ENCODE measurements around the gene AJM1.

The AJM1 gene

GRCh38 chr9:136806631-136807201, 35.6 kb upstream of the AJM1 start:
- peak overlapping the region in 1 of 2 experiments; percentile 97 for H3K4ac ChIP-seq (ENCODE audit: low read depth in 1 of 2, low read length in 2 of 2)
- H4K91ac ChIP-seq (ENCODE audit: low read length) = peak overlapping the region; percentile 93
- no peak overlapping the region for H3K27ac ChIP-seq (ENCODE audit: low read length, poor library complexity, severe bottlenecking)
- no peaks in the 10 kb centered on the region for H3K9me3 ChIP-seq (ENCODE audit: control insufficient read depth, low read length)
- no peak overlapping the region for H2AK5ac ChIP-seq (ENCODE audit: low read length, severe bottlenecking)
- 89% methylated on average over 25 of the region's 25 CpGs for WGBS
- no peak for DNase-seq
- H3K79me1 ChIP-seq (replicated peaks; ENCODE audit: low read length, poor library complexity, severe bottlenecking) = peaks cover 10% of the 10 kb centered on the region
- H3K18ac ChIP-seq (ENCODE audit: low read depth in 1 of 2, low read length in 2 of 2) = peak overlapping the region in 1 of 2 experiments; percentile 93
- H2BK5ac ChIP-seq (ENCODE audit: low read depth, low read length, poor library complexity, severe bottlenecking) = no peak overlapping the region
- peak overlapping the region; percentile 57 for H4K8ac ChIP-seq (ENCODE audit: low read length)
- peak overlapping the region; percentile 61 for H2AFZ ChIP-seq (ENCODE audit: low read depth, low read length)
- peaks cover 5 to 30% of the 10 kb centered on the region in 2 experiments for H3K36me3 ChIP-seq (ENCODE audit: control insufficient read depth in 1 of 2, insufficient read depth in 2 of 2, low read depth in 1 of 2, low read length in 2 of 2)
- H2BK120ac ChIP-seq (ENCODE audit: low read depth, low read length) = no peak overlapping the region
- no peak overlapping the region for H2BK15ac ChIP-seq (ENCODE audit: low read depth, poor library complexity, severe bottlenecking)
- H3K9ac ChIP-seq (ENCODE audit: low read length) = peak overlapping the region; percentile 90
- no peak overlapping the region for H3K14ac ChIP-seq (ENCODE audit: low read length in 2 of 2)
- no peak overlapping the region for H2BK12ac ChIP-seq (ENCODE audit: low read length in 2 of 2)
- peaks cover 18% of the 10 kb centered on the region for H3K4me1 ChIP-seq (ENCODE audit: control insufficient read depth, insufficient read depth, low read depth, low read length)
- H3K23ac ChIP-seq (ENCODE audit: low read length in 2 of 2) = no peak overlapping the region
- H3K4me3 ChIP-seq (ENCODE audit: insufficient read depth in 1 of 2, low read depth in 1 of 2, low read length in 2 of 2) = peak overlapping the region in 1 of 2 experiments; percentile 87
- peak overlapping the region; percentile 90 for H3K4me2 ChIP-seq (ENCODE audit: low read length, poor library complexity, severe bottlenecking)
- peaks cover 6 to 9% of the 10 kb centered on the region in 2 experiments for H3K27me3 ChIP-seq (ENCODE audit: control insufficient read depth in 1 of 2, insufficient read depth in 1 of 2, low read length in 2 of 2)

GRCh38 chr9:136807281-136808074, 34.8 kb upstream of the AJM1 start, which contains the start of gene RABL6:
TSS of gene RABL6 (plus strand) at chr9:136807948. CDS start at chr9:136808197, 249 bp downstream.
- H3K36me3 ChIP-seq (ENCODE audit: control insufficient read depth in 1 of 2, insufficient read depth in 2 of 2, low read depth in 1 of 2, low read length in 2 of 2) = peaks cover 6 to 30% of the 10 kb centered on the region in 2 experiments
- DNase-seq = peak; percentile 71
- H3K9ac ChIP-seq (ENCODE audit: low read length) = peak within 1 kb of the TSS; percentile 90
- peak within 1 kb of the TSS; percentile 93 for H4K91ac ChIP-seq (ENCODE audit: low read length)
- no peak within 1 kb of the TSS for H2AK5ac ChIP-seq (ENCODE audit: low read length, severe bottlenecking)
- H3K4me2 ChIP-seq (ENCODE audit: low read length, poor library complexity, severe bottlenecking) = peak within 1 kb of the TSS; percentile 90
- peak within 1 kb of the TSS; percentile 49 for H2BK120ac ChIP-seq (ENCODE audit: low read depth, low read length)
- H2BK12ac ChIP-seq (ENCODE audit: low read length in 2 of 2) = peak within 1 kb of the TSS in 1 of 2 experiments; percentile 17
- WGBS = 2% methylated on average over 45 of the region's 96 CpGs
- peak within 1 kb of the TSS; percentile 94 to 97 for H3K4ac ChIP-seq (ENCODE audit: low read depth in 1 of 2, low read length in 2 of 2)
- H3K14ac ChIP-seq (ENCODE audit: low read length in 2 of 2) = peak within 1 kb of the TSS; percentile 62 to 86
- peak within 1 kb of the TSS; percentile 94 for H4K8ac ChIP-seq (ENCODE audit: low read length)
- peak within 1 kb of the TSS in 1 of 2 experiments; percentile 84 for H3K23ac ChIP-seq (ENCODE audit: low read length in 2 of 2)
- H3K4me1 ChIP-seq (ENCODE audit: control insufficient read depth, insufficient read depth, low read depth, low read length) = peaks cover 18% of the 10 kb centered on the region
- no peaks in the 10 kb centered on the region for H3K9me3 ChIP-seq (ENCODE audit: control insufficient read depth, low read length)
- H2BK5ac ChIP-seq (ENCODE audit: low read depth, low read length, poor library complexity, severe bottlenecking) = peak within 1 kb of the TSS; percentile 26
- H3K79me1 ChIP-seq (replicated peaks; ENCODE audit: low read length, poor library complexity, severe bottlenecking) = peaks cover 10% of the 10 kb centered on the region
- peak within 1 kb of the TSS; percentile 93 for H2BK15ac ChIP-seq (ENCODE audit: low read depth, poor library complexity, severe bottlenecking)
- H2AFZ ChIP-seq (ENCODE audit: low read depth, low read length) = peak within 1 kb of the TSS; percentile 61
- H3K27me3 ChIP-seq (ENCODE audit: control insufficient read depth in 1 of 2, insufficient read depth in 1 of 2, low read length in 2 of 2) = peaks cover 0 to 2% of the 10 kb centered on the region in 2 experiments
- peak within 1 kb of the TSS; percentile 88 for H3K4me3 ChIP-seq (ENCODE audit: insufficient read depth in 1 of 2, low read depth in 1 of 2, low read length in 2 of 2)
- peak within 1 kb of the TSS; percentile 83 to 93 for H3K18ac ChIP-seq (ENCODE audit: low read depth in 1 of 2, low read length in 2 of 2)
- peak within 1 kb of the TSS; percentile 62 for H3K27ac ChIP-seq (ENCODE audit: low read length, poor library complexity, severe bottlenecking)

- peak overlapping the region; percentile 13 for H3K27ac ChIP-seq (ENCODE audit: low read length, poor library complexity, severe bottlenecking)
Observed at GRCh38 chr9:136808075-136808805, 34.0 kb upstream of the AJM1 start.

More at GRCh38 chr9:136808075-136808805, 34.0 kb upstream of the AJM1 start:
- Histone ChIP-seq H3K36me3 (ENCODE audit: control insufficient read depth in 1 of 2, insufficient read depth in 2 of 2, low read depth in 1 of 2, low read length in 2 of 2) (peaks cover 14 to 34% of the 10 kb centered on the region in 2 experiments), H3K9me3 (ENCODE audit: control insufficient read depth, low read length) (no peaks in the 10 kb centered on the region), H3K4ac (ENCODE audit: low read depth in 1 of 2, low read length in 2 of 2) (peak overlapping the region; percentile 62 to 96), H3K14ac (ENCODE audit: low read length in 2 of 2) (peak overlapping the region; percentile 62 to 80), H4K91ac (ENCODE audit: low read length) (peak overlapping the region; percentile 80), H3K4me1 (ENCODE audit: control insufficient read depth, insufficient read depth, low read depth, low read length) (peaks cover 18% of the 10 kb centered on the region), H2BK5ac (ENCODE audit: low read depth, low read length, poor library complexity, severe bottlenecking) (peak overlapping the region; percentile 26), H3K9ac (ENCODE audit: low read length) (peak overlapping the region; percentile 90), H3K27me3 (ENCODE audit: control insufficient read depth in 1 of 2, insufficient read depth in 1 of 2, low read length in 2 of 2) (no peaks in the 10 kb centered on the region), H4K8ac (ENCODE audit: low read length) (peak overlapping the region; percentile 27), H3K23ac (ENCODE audit: low read length in 2 of 2) (peak overlapping the region in 1 of 2 experiments; percentile 84), H3K18ac (ENCODE audit: low read depth in 1 of 2, low read length in 2 of 2) (peak overlapping the region; percentile 61 to 70), H2AFZ (ENCODE audit: low read depth, low read length) (peak overlapping the region; percentile 49), H3K4me3 (ENCODE audit: insufficient read depth in 1 of 2, low read depth in 1 of 2, low read length in 2 of 2) (peak overlapping the region; percentile 88), H2BK120ac (ENCODE audit: low read depth, low read length) (peak overlapping the region; percentile 49), H2BK12ac (ENCODE audit: low read length in 2 of 2) (peak overlapping the region in 1 of 2 experiments; percentile 16), H3K4me2 (ENCODE audit: low read length, poor library complexity, severe bottlenecking) (peak overlapping the region; percentile 76), H2AK5ac (ENCODE audit: low read length, severe bottlenecking) (no peak overlapping the region), H3K79me1 (replicated peaks; ENCODE audit: low read length, poor library complexity, severe bottlenecking) (peaks cover 17% of the 10 kb centered on the region), H2BK15ac (ENCODE audit: low read depth, poor library complexity, severe bottlenecking) (peak overlapping the region; percentile 78)
- peak; percentile 18 for DNase-seq
- under 1% methylated on average over 74 of the region's 93 CpGs for WGBS

Data from mesenchymal stem cell (in vitro differentiated cells and primary cell).